Esophagus muscularis mucosa (tissue), 4 donors: ENCODE measurements around the gene SLC25A39. TPM values are rescaled to one million over a fixed set of nuclear protein-coding genes. Genes with fewer than 3 reads are reported as not detected.

Source experiments
- DNase-seq: peaks from one replicate; pipeline ENCODE4 v3.0.0-alpha.2; 2017; ENCODE audit errors: extremely low spot score
- H3K27ac ChIP-seq, 4 donors: fragments of 200-600 bp; sonication (generic); replicated peaks in 1 of 4; 1 replicate in 3 of 4; 2 replicates in 1 of 4; pipeline ENCODE4 v1.5.1; 2016 to 2019; ENCODE audit warnings: mild to moderate bottlenecking in 1 of 4
- H3K27me3 ChIP-seq, 4 donors: fragments of 200-600 bp; sonication (generic); one replicate each; pipeline versions ENCODE4 v1.5.1 to v1.6.0; 2016 to 2019
- H3K36me3 ChIP-seq, 4 donors: fragments of 200-600 bp; sonication (generic); one replicate each; pipeline ENCODE4 v1.5.1; 2016 to 2019
- H3K4me1 ChIP-seq, 4 donors: fragments of 200-600 bp; sonication (generic); one replicate each; pipeline ENCODE4 v1.5.1; 2016 to 2019
- H3K4me3 ChIP-seq, 4 donors: fragments of 200-600 bp; sonication (generic); 1 replicate in 2 of 4; 2 replicates in 2 of 4; pipeline ENCODE4 v1.5.1; 2016 to 2019; ENCODE audit warnings: mild to moderate bottlenecking in 4 of 4, moderate library complexity in 1 of 4
- H3K9me3 ChIP-seq, 4 donors: fragments of 200-600 bp; sonication (generic); 1 replicate in 3 of 4; 2 replicates in 1 of 4; pipeline ENCODE4 v1.5.1; 2016 to 2019
- CTCF ChIP-seq, 3 experiments: fragments of 200-600 bp in 2 of 3; fragments of 450-650 bp in 1 of 3; sonication (generic) in 2 of 3; IDR thresholded peaks; one replicate each; pipeline ENCODE4 v1.5.1; 2017 to 2019; ENCODE audit warnings: antibody characterized with exemption in 3 of 3, mild to moderate bottlenecking in 2 of 3, moderate library complexity in 1 of 3
- EP300 ChIP-seq: sonication (generic); formaldehyde crosslinking; IDR thresholded peaks from one replicate; pipeline ENCODE4 v1.6.1; 2017; ENCODE audit warnings: antibody characterized with exemption
- POLR2A ChIP-seq: fragments of 450-650 bp; IDR thresholded peaks from one replicate; pipeline ENCODE4 v1.6.1; 2017; ENCODE audit warnings: antibody characterized with exemption, moderate library complexity, mild to moderate bottlenecking, low read depth
- POLR2AphosphoS5 ChIP-seq, 2 donors: sonication (generic); formaldehyde crosslinking; IDR thresholded peaks; one replicate each; pipeline ENCODE4 v1.6.1; 2017; ENCODE audit warnings: antibody characterized with exemption in 2 of 2
- WGBS: methylation state at CpG from one replicate; pipeline ENCODE4 v1.1.5; 2018; 5-methylcytosine and 5-hydroxymethylcytosine counted together
- intact Hi-C: fragments of 100-400 bp; cut with DNase I; formaldehyde crosslinking; loops from one replicate; pipeline ENCODE4 v1.15.1; 2023
- total RNA-seq, 4 donors: library from RNA; depleted of rRNA; stranded (reverse); fragments of >200 nt; gene quantifications; one replicate each; pipeline versions ENCODE4 v1.1.0 to v1.2.1, GENCODE V29; 2016

The SLC25A39 gene
- total RNA-seq, 4 donors from 2014 or later, result 41.1 to 69.0 (median 56.8) TPM

GRCh38 chr17:44356241-44356640, 31.6 kb upstream of the SLC25A39 start:
- Histone ChIP-seq H3K4me3 (no peak overlapping the region), H3K27me3 (no peaks in the 10 kb centered on the region), H3K27ac (no peak overlapping the region), H3K9me3 (no peaks in the 10 kb centered on the region), H3K36me3 (peaks cover 15 to 21% (median 20%) of the 10 kb centered on the region in 4 donors), H3K4me1 (peaks cover 0 to 18% (median 7%) of the 10 kb centered on the region in 4 donors)
- 93% methylated on average over 9 of the region's 11 CpGs for WGBS
- DNase-seq, result no peak
- intact Hi-C loops, result no loop called here
- no peak for TF ChIP-seq POLR2A
- no peak for TF ChIP-seq POLR2AphosphoS5 (IDR thresholded peaks at IDR 0.05)

GRCh38 chr17:44355642-44356099, 31.0 kb upstream of the SLC25A39 start:
- TF ChIP-seq CTCF (IDR thresholded peaks at IDR 0.05) (no peak), POLR2AphosphoS5 (IDR thresholded peaks at IDR 0.05) (no peak), POLR2A (no peak), EP300 (no peak)
- H3K9me3 ChIP-seq, result no peaks in the 10 kb centered on the region
- no peaks in the 10 kb centered on the region for H3K27me3 ChIP-seq
- no peak overlapping the region for H3K4me3 ChIP-seq
- intact Hi-C loops, result no loop called here
- H3K4me1 ChIP-seq, result peaks cover 0 to 13% (median 7%) of the 10 kb centered on the region in 4 donors
- peaks cover 21 to 27% (median 26%) of the 10 kb centered on the region in 4 donors for H3K36me3 ChIP-seq
- no peak overlapping the region for H3K27ac ChIP-seq
- DNase-seq, result no peak
- 88% methylated on average over 10 of the region's 17 CpGs for WGBS

GRCh38 chr17:44354582-44355561, 30.2 kb upstream of the SLC25A39 start:
- WGBS, result 77% methylated on average over 36 of the region's 77 CpGs
- TF ChIP-seq EP300 (no peak), POLR2AphosphoS5 (IDR thresholded peaks at IDR 0.05) (no peak), CTCF (IDR thresholded peaks at IDR 0.05) (peak in 1 of 3 experiments; percentile 35), POLR2A (no peak)
- Histone ChIP-seq H3K27ac (no peak overlapping the region), H3K27me3 (no peaks in the 10 kb centered on the region), H3K4me1 (peaks cover 0 to 10% (median 7%) of the 10 kb centered on the region in 4 donors), H3K4me3 (peak overlapping the region in 3 of 4 donors; percentile 48 to 61 (median 51)), H3K36me3 (peaks cover 22 to 35% (median 34%) of the 10 kb centered on the region in 4 donors), H3K9me3 (no peaks in the 10 kb centered on the region)
- no peak for DNase-seq
- intact Hi-C loops, result no loop called here

GRCh38 chr17:44353672-44354331, 29.2 kb upstream of the SLC25A39 start:
- DNase-seq, result no peak
- Histone ChIP-seq H3K4me3 (peak overlapping the region; percentile 42 to 61 (median 50)), H3K27ac (peak overlapping the region; percentile 10 to 57 (median 49)), H3K27me3 (no peaks in the 10 kb centered on the region), H3K36me3 (peaks cover 22 to 46% (median 45%) of the 10 kb centered on the region in 4 donors), H3K9me3 (no peaks in the 10 kb centered on the region), H3K4me1 (peaks cover 0 to 10% (median 7%) of the 10 kb centered on the region in 4 donors)
- no peak for TF ChIP-seq POLR2A
- TF ChIP-seq CTCF (IDR thresholded peaks at IDR 0.05), result no peak
- no peak for TF ChIP-seq POLR2AphosphoS5 (IDR thresholded peaks at IDR 0.05)
- TF ChIP-seq EP300, result no peak
- intact Hi-C loops, result no loop called here
- 57% methylated on average over 15 of the region's 98 CpGs for WGBS
